Activated naive CD8-positive, alpha-beta T cell treated with anti-CD3 and anti-CD28 coated beads, Interleukin-2, amount 10 ng/mL, durations not matched to agents 7 days and 5 days (primary cell): ENCODE data around the gene ZBTB34. TPM values are rescaled to one million over a fixed set of nuclear protein-coding genes. Genes with fewer than 3 reads are reported as not detected.

Experiments
- ATAC-seq: fragments of 150-1000 bp; cut with Tn5 transposase; one replicate; pipeline ENCODE4 v1.10.0; 2021; ENCODE audit warnings: low read depth, moderate library complexity
- POLR2A ChIA-PET: fragments of 350-600 bp; sonication (Branson Sonifier 250); formaldehyde crosslinking; loops from one replicate; lab custom pipeline; 2021; ENCODE audit warnings: antibody characterized with exemption; lab: Charles Lee
- DNase-seq: peaks from one replicate; pipeline ENCODE4 v3.0.0; 2021
- H3K27ac Mint-ChIP-seq: one replicate; pipeline ENCODE4 v1.8.0; 2022; ENCODE audit warnings: mild to moderate bottlenecking, mixed read lengths
- H3K27me3 Mint-ChIP-seq: one replicate; pipeline ENCODE4 v1.8.0; 2022; ENCODE audit warnings: mild to moderate bottlenecking, moderate library complexity, mixed read lengths
- H3K36me3 Mint-ChIP-seq: one replicate; pipeline ENCODE4 v1.8.0; 2021; ENCODE audit warnings: mild to moderate bottlenecking, mixed read lengths
- H3K4me1 Mint-ChIP-seq: one replicate; pipeline ENCODE4 v1.8.0; 2021; ENCODE audit warnings: mixed read lengths
- H3K4me3 Mint-ChIP-seq: one replicate; pipeline ENCODE4 v1.8.0; 2022; ENCODE audit warnings: mild to moderate bottlenecking, moderate library complexity, mixed read lengths
- H3K9me3 Mint-ChIP-seq: one replicate; pipeline ENCODE4 v1.8.0; 2021; ENCODE audit warnings: mixed read lengths
- total RNA-seq, 2 experiments: library from RNA; stranded (reverse); gene quantifications; one replicate each; pipeline ENCODE4 v1.2.3, GENCODE V29; 2021

ZBTB34 gene
- total RNA-seq, 2 experiments from 2014 or later, result 9.8 to 10.5 TPM

- POLR2A ChIA-PET, result no interaction called here
- Mint-ChIP-seq H3K27me3 (peaks cover 3% of the 10 kb centered on the region), H3K36me3 (no peaks in the 10 kb centered on the region), H3K4me1 (no peaks in the 10 kb centered on the region), H3K4me3 (no peak overlapping the region), H3K9me3 (no peaks in the 10 kb centered on the region), H3K27ac (no peak overlapping the region)
- ATAC-seq, result no peak
- DNase-seq, result no peak
Measured at GRCh38 chr9:126927419-126927818, 67.0 kb downstream of the ZBTB34 start.

DNA sequence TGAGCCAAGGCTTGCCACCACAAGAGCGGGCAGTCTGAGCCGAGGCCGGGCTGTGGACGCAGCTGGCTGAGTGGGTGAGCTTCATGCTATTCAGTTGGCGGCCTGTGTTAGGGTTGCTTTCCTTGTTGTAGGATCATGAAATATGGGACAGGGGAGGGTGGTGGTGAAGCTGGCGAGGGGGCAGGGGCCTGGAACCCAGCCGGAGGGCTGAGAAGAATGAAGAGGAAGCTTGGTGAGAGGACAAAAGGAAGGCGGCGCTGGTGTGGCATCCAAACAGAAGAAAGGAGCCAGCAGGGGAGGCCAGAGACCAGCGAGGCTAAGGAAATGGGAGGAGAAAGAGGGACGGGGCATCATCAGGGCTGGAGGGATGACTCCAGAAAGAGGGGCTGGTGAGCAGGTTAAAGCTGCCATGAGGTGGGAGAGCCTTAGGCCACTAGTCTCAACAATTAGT, 72.5 kb downstream of the ZBTB34 start:
- H3K4me1 Mint-ChIP-seq, result peaks cover 2% of the 10 kb centered on the region
- POLR2A ChIA-PET, result no interaction called here
- H3K4me3 Mint-ChIP-seq, result no peak overlapping the region
- no peak overlapping the region for H3K27ac Mint-ChIP-seq
- H3K9me3 Mint-ChIP-seq, result no peaks in the 10 kb centered on the region
- DNase-seq (no peak), ATAC-seq (no peak)
- peaks cover 19% of the 10 kb centered on the region for H3K27me3 Mint-ChIP-seq
- H3K36me3 Mint-ChIP-seq, result no peaks in the 10 kb centered on the region

DNA sequence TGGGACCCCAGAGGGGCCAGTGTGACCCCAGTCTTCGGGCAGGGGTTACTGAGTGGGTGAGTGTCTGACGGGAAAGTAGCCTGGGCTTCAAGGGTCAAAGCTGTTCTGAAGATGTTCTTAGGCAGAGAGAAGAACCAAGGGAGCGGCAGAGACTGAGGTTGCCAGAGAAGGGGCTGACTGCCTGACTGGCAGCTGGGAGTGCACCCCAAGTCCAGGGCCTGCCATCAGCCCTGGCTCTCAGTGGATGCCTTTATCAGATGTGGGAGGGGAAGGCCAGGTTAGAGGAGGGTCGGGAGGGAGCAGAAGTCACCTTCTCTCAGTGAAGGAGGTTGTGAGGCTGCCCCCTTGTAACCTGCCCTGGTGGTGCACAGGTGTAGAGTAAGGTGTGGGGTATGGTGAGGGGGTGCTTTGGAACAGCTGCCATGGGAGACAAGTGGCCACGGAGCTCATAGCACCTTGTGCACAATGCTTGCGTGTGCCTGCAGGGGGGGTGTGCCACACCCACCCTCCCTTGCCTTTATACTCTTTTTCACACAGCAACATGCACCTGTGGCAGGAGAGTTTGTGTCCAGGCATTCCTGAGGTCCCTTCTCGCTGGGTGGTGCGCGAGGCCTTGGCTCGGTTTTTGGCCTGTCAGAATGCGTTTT, 73.0 kb downstream of the ZBTB34 start:
- H3K4me1 Mint-ChIP-seq, result peaks cover 2% of the 10 kb centered on the region
- no peaks in the 10 kb centered on the region for H3K36me3 Mint-ChIP-seq
- H3K27ac Mint-ChIP-seq, result no peak overlapping the region
- peaks cover 19% of the 10 kb centered on the region for H3K27me3 Mint-ChIP-seq
- ATAC-seq (no peak), DNase-seq (no peak)
- H3K9me3 Mint-ChIP-seq, result no peaks in the 10 kb centered on the region
- POLR2A ChIA-PET, result no interaction called here
- no peak overlapping the region for H3K4me3 Mint-ChIP-seq

GRCh38 chr9:126934441-126934840, 74.0 kb downstream of the ZBTB34 start:
- POLR2A ChIA-PET, result no interaction called here
- H3K27ac Mint-ChIP-seq, result no peak overlapping the region

More at GRCh38 chr9:126934441-126934840, 74.0 kb downstream of the ZBTB34 start:
- H3K36me3 Mint-ChIP-seq, result no peaks in the 10 kb centered on the region
- ATAC-seq (no peak), DNase-seq (no peak)
- peaks cover 2% of the 10 kb centered on the region for H3K4me1 Mint-ChIP-seq
- no peaks in the 10 kb centered on the region for H3K9me3 Mint-ChIP-seq
- H3K27me3 Mint-ChIP-seq, result peaks cover 19% of the 10 kb centered on the region
- no peak overlapping the region for H3K4me3 Mint-ChIP-seq

Other genes with a start within 250 kb of the ZBTB34 start
- gene LMX1B, start 246.7 kb upstream of the ZBTB34 start, total RNA-seq, result not detected
- gene ZBTB43, start 55.6 kb upstream of the ZBTB34 start, total RNA-seq, result 10 to 100 TPM; 23.0 to 29.4 TPM
- 1 to 10 TPM; 4.8 to 5.1 TPM for gene RALGPS1, start 54.1 kb downstream of the ZBTB34 start, total RNA-seq